PC-9 (cell line): ENCODE measurements around the gene EDA.

ENCODE experiments used
- CTCF ChIP-seq: fragments of 200-600 bp; sonication (generic); conservative IDR thresholded peaks from 2 replicates; pipeline ENCODE4 v1.6.1; 2017; ENCODE audit warnings: mixed run types, antibody characterized with exemption, mild to moderate bottlenecking, moderate library complexity
- EZH2 ChIP-seq: fragments of 200-600 bp; sonication (generic); IDR thresholded peaks from 2 replicates; pipeline ENCODE4 v1.8.0; 2017; ENCODE audit warnings: antibody characterized with exemption, low read depth

GRCh38 chrX:70049925-70050324, 434.0 kb downstream of the EDA start, which contains the start of gene AWAT2:
- TF ChIP-seq CTCF (no peak), EZH2 (no peak)
